Hepatocyte (in vitro differentiated cells): ENCODE measurements around the gene CD81. TPM values are rescaled to one million over a fixed set of nuclear protein-coding genes. Genes with fewer than 3 reads are reported as not detected.

Experiments used
- DNase-seq: peaks from one replicate; pipeline ENCODE4 v3.0.0-alpha.2; 2016; ENCODE audit warnings: low spot score
- H2AFZ ChIP-seq: fragments of 200-600 bp; sonication (generic); 2 replicates; pipeline ENCODE4 v1.6.0; 2016; ENCODE audit warnings: antibody characterized with exemption, mild to moderate bottlenecking
- H3K27ac ChIP-seq: fragments of 200-600 bp; sonication (generic); 2 replicates; pipeline ENCODE4 v1.5.1; 2016; ENCODE audit warnings: mild to moderate bottlenecking
- H3K27me3 ChIP-seq: fragments of 200-600 bp; sonication (generic); 2 replicates; pipeline ENCODE4 v1.6.1; 2016
- H3K36me3 ChIP-seq: fragments of 200-600 bp; sonication (generic); replicated peaks from 2 replicates; pipeline ENCODE4 v1.5.1; 2016; ENCODE audit warnings: low read depth; ENCODE audit not compliant: insufficient read depth
- H3K4me1 ChIP-seq: fragments of 200-600 bp; sonication (generic); 2 replicates; pipeline ENCODE4 v1.5.1; 2016; ENCODE audit warnings: mild to moderate bottlenecking, moderate library complexity; ENCODE audit not compliant: insufficient read depth
- H3K4me2 ChIP-seq: fragments of 200-600 bp; sonication (generic); 2 replicates; pipeline ENCODE4 v1.6.0; 2016
- H3K4me3 ChIP-seq: fragments of 200-600 bp; sonication (generic); 2 replicates; pipeline ENCODE4 v1.5.1; 2016; ENCODE audit warnings: mild to moderate bottlenecking
- H3K79me2 ChIP-seq: fragments of 200-600 bp; sonication (generic); 2 replicates; pipeline ENCODE4 v1.6.0; 2017; ENCODE audit warnings: mild to moderate bottlenecking
- H3K9me2 ChIP-seq: fragments of 200-600 bp; sonication (generic); replicated peaks from 2 replicates; pipeline ENCODE4 v1.6.0; 2017; ENCODE audit warnings: mild to moderate bottlenecking; ENCODE audit not compliant: insufficient read depth
- H3K9me3 ChIP-seq: fragments of 200-600 bp; sonication (generic); 2 replicates; pipeline ENCODE4 v1.5.1; 2016; ENCODE audit warnings: low read depth, mild to moderate bottlenecking
- H4K20me1 ChIP-seq: fragments of 200-600 bp; sonication (generic); 2 replicates; pipeline ENCODE4 v1.6.0; 2016; ENCODE audit warnings: mild to moderate bottlenecking; ENCODE audit not compliant: insufficient read depth, poor library complexity, severe bottlenecking
- EZH2 ChIP-seq: fragments of 200-600 bp; sonication (generic); IDR thresholded peaks from 2 replicates; pipeline ENCODE4 v1.6.1; 2016; ENCODE audit warnings: antibody characterized with exemption, mild to moderate bottlenecking, borderline replicate concordance
- EZH2phosphoT487 ChIP-seq: fragments of 200-600 bp; sonication (generic); IDR thresholded peaks from one replicate; pipeline ENCODE4 v1.6.1; 2018; ENCODE audit warnings: antibody characterized with exemption, mild to moderate bottlenecking, low read depth, moderate library complexity; ENCODE audit not compliant: unreplicated experiment, severe bottlenecking
- WGBS: methylation state at CpG from one replicate; pipeline ENCODE4 v1.1.6; 2016; ENCODE audit warnings: low lambda C conversion rate; ENCODE audit errors: missing lambda C conversion rate; 5-methylcytosine and 5-hydroxymethylcytosine counted together
- polyA plus RNA-seq: library from polyadenylated mRNA; unstranded; fragments of >200 nt; fragmentation: Nextera tagmentation; extraction: Ambion mirVana; gene quantifications from 2 replicates; pipeline ENCODE4 v1.2.1, GENCODE V29; 2016
- total RNA-seq: library from RNA; depleted of rRNA; stranded (reverse); fragments of >200 nt; gene quantifications from 2 replicates; pipeline ENCODE4 v1.2.3, GENCODE V29; 2014
- TF ChIP-seq, protein P1 (sequence below): fragments of 200-600 bp; sonication (generic); IDR thresholded peaks from 2 replicates; pipeline ENCODE4 v1.5.1; 2016; ENCODE audit warnings: antibody characterized with exemption, mild to moderate bottlenecking; ENCODE audit not compliant: poor library complexity

Gene CD81
- total and polyA plus RNA-seq, 2 experiments from 2014 or later = 233 to 472 TPM

DNA sequence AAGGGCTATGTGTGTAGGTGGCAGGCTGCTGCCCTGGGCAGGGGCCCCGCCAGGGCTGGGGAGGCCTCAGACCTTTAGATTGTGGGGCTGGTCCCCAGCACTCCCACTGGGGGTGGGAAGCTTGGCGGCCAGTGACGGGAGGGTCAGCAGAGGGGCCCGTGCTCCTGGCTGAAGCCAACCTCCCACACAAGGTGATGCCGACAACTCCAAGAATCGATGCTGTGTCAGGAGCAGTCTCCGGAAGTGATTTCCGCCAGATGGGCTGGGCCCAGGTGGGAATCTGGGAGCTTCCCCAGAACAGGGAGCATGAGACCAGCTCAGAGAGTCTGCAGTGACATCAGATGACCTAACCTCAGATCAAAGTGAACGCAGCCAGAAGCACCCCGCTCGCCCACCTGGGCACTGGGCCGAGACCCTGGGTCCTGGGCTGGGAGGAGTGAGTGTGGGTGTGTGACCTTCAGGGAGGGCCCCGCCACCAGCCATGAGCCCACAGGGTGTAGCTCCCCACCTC is 59.5 kb downstream of the CD81 start:
- H3K4me1 ChIP-seq = no peaks in the 10 kb centered on the region
- peaks cover 10% of the 10 kb centered on the region for H3K27me3 ChIP-seq
- no peak overlapping the region for H3K4me2 ChIP-seq
- no peaks in the 10 kb centered on the region for H3K9me3 ChIP-seq
- no peaks in the 10 kb centered on the region for H4K20me1 ChIP-seq
- no peak overlapping the region for H3K4me3 ChIP-seq
- 91% methylated on average over 13 of the region's 13 CpGs for WGBS
- no peak overlapping the region for H2AFZ ChIP-seq
- H3K36me3 ChIP-seq = no peaks in the 10 kb centered on the region
- H3K79me2 ChIP-seq = no peaks in the 10 kb centered on the region
- H3K9me2 ChIP-seq = no peaks in the 10 kb centered on the region
- TF ChIP-seq, protein P1, sequence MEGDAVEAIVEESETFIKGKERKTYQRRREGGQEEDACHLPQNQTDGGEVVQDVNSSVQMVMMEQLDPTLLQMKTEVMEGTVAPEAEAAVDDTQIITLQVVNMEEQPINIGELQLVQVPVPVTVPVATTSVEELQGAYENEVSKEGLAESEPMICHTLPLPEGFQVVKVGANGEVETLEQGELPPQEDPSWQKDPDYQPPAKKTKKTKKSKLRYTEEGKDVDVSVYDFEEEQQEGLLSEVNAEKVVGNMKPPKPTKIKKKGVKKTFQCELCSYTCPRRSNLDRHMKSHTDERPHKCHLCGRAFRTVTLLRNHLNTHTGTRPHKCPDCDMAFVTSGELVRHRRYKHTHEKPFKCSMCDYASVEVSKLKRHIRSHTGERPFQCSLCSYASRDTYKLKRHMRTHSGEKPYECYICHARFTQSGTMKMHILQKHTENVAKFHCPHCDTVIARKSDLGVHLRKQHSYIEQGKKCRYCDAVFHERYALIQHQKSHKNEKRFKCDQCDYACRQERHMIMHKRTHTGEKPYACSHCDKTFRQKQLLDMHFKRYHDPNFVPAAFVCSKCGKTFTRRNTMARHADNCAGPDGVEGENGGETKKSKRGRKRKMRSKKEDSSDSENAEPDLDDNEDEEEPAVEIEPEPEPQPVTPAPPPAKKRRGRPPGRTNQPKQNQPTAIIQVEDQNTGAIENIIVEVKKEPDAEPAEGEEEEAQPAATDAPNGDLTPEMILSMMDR = no peak
- TF ChIP-seq EZH2 (no peak), EZH2phosphoT487 (no peak)
- H3K27ac ChIP-seq = no peak overlapping the region
- no peak for DNase-seq

DNA sequence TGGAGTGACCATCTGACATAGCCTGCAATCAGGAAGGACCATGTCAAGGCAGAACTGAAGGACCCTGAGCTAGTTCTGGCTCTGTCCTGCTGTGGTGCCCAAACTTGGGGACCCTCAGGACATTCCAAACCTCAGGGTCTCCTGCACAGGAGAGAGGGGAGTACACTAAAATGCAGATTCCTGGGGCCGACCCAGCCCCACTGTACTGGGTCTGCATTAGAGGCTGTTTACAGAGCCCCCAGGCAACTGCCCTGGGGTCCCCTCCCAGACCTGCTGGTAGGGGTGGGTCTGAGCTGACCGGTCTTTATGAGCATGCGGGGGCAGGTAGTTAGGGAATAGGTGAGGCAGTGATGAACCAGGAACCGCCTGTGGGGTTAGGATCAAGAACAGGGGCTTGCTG is 60.4 kb downstream of the CD81 start:
- TF ChIP-seq, protein P1 = no peak
- TF ChIP-seq EZH2 (no peak), EZH2phosphoT487 (no peak)
- Histone ChIP-seq H3K9me3 (no peaks in the 10 kb centered on the region), H2AFZ (no peak overlapping the region), H3K27me3 (peaks cover 10% of the 10 kb centered on the region), H3K4me2 (no peak overlapping the region), H3K4me1 (no peaks in the 10 kb centered on the region), H4K20me1 (no peaks in the 10 kb centered on the region), H3K36me3 (no peaks in the 10 kb centered on the region), H3K4me3 (no peak overlapping the region), H3K27ac (no peak overlapping the region), H3K79me2 (no peaks in the 10 kb centered on the region), H3K9me2 (no peaks in the 10 kb centered on the region)
- 85% methylated on average over 4 of the region's 4 CpGs for whole genome bisulfite sequencing
- DNase-seq = no peak

DNA sequence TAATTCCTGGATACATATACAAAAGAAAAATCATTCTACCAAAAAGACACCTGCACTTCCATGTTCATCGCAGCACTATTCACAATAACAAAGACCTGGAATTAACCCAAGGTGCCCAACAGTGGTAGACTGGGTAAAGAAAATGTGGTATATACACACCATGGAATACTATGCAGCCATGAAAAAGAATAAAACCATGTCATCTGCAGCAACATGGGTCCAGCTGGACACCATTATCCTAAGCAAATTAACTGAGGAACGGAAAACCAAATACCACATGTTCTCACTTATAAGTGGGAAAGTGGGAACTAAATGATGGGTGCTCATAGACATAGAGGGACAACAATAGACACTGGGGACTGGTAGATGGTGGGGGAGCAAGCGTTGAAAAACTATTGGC is 62.7 kb downstream of the CD81 start:
- H3K4me2 ChIP-seq = no peak overlapping the region
- H3K27me3 ChIP-seq = peaks cover 19% of the 10 kb centered on the region
- DNase-seq = no peak
- H4K20me1 ChIP-seq = no peaks in the 10 kb centered on the region
- no peaks in the 10 kb centered on the region for H3K36me3 ChIP-seq
- no peak overlapping the region for H2AFZ ChIP-seq
- 97% methylated on average over 3 of the region's 3 CpGs for WGBS
- H3K27ac ChIP-seq = no peak overlapping the region
- H3K4me3 ChIP-seq = no peak overlapping the region
- H3K4me1 ChIP-seq = no peaks in the 10 kb centered on the region
- no peaks in the 10 kb centered on the region for H3K9me3 ChIP-seq
- no peaks in the 10 kb centered on the region for H3K9me2 ChIP-seq
- H3K79me2 ChIP-seq = no peaks in the 10 kb centered on the region
- TF ChIP-seq EZH2 (no peak), EZH2phosphoT487 (no peak)
- TF ChIP-seq, protein P1 = no peak

DNA sequence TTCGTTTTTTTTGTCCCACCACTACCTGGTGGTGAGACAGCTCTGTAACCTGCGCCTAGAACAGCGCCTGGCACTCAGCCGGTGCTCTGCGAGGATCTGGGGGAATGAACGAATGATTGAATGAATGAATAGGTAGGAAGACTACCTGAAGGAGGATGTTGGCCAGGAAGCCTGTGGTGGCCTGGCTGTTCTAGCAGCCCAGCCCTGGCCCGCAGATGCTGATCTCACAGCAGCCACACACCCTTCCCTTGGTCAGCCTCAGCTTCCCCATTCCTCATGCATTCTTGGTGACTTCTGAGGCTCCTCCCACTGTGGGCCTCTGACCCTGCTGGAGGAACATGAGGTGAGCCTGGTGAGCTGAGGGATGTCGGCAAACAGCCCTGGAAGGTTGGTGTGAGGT is 63.5 kb downstream of the CD81 start:
- WGBS = 86% methylated on average over 8 of the region's 8 CpGs
- Histone ChIP-seq H4K20me1 (no peaks in the 10 kb centered on the region), H3K27ac (no peak overlapping the region), H3K9me3 (no peaks in the 10 kb centered on the region), H3K4me3 (no peak overlapping the region), H3K79me2 (no peaks in the 10 kb centered on the region), H2AFZ (no peak overlapping the region), H3K27me3 (peaks cover 24% of the 10 kb centered on the region), H3K4me1 (no peaks in the 10 kb centered on the region), H3K9me2 (no peaks in the 10 kb centered on the region), H3K36me3 (no peaks in the 10 kb centered on the region), H3K4me2 (no peak overlapping the region)
- no peak for DNase-seq
- TF ChIP-seq EZH2phosphoT487 = no peak
- TF ChIP-seq, protein P1 = no peak
- no peak for TF ChIP-seq EZH2
